Measurements from ENCODE around the gene ZNF385B.

ZNF385B gene

DNA sequence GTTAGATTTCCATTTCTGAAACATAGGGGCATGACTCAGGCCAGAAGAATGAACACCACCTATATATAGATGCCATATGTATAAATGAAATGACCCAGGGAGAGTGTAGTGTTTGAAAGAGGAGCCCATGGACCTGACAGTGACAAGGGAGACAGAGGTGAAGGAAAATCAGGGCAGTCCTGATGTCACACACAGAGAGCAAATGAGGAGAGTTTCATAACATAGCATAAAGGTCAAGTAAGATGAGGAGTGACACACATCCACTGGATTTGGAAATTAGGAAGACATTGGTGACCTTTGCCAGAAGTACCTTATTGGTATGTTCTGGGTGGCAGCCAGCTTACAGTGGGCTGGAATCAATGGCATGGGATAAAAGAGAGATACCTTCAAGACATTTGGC is 276.7 kb downstream of the ZNF385B start:
- Histone ChIP-seq H3K36me3 (replicated peaks; ENCODE audit: insufficient read depth, low read length) (no peaks in the 10 kb centered on the region), H3F3A (ENCODE audit: insufficient read depth, low read length) (peaks cover 8% of the 10 kb centered on the region; the same call in 1 of the 2 replicates), H3K9me2 (replicated peaks; ENCODE audit: insufficient read depth, low read length) (no peaks in the 10 kb centered on the region), H2AFZ (ENCODE audit: low read length) (no peak overlapping the region), H3K79me2 (ENCODE audit: low read length) (no peaks in the 10 kb centered on the region), H3K4me3 (ENCODE audit: low read length) (no peak overlapping the region), H4K20me1 (ENCODE audit: insufficient read depth, low read length) (no peaks in the 10 kb centered on the region), H3K27me3 (replicated peaks; ENCODE audit: insufficient read depth, low read length) (no peaks in the 10 kb centered on the region), H3K4me2 (ENCODE audit: low read depth, low read length) (no peak overlapping the region), H3K4me1 (ENCODE audit: low read length) (peaks cover 29% of the 10 kb centered on the region), H3K9me3 (replicated peaks; ENCODE audit: insufficient read depth, low read length) (no peaks in the 10 kb centered on the region), H3K9ac (ENCODE audit: low read length) (no peak overlapping the region), H3K27ac (ENCODE audit: low read length) (no peak overlapping the region)
- DNase-seq: no peak
- TF ChIP-seq EZH2 (optimal IDR thresholded peaks at IDR 0.05; ENCODE audit: low read depth, low read length) (no peak), EZH2phosphoT487 (IDR thresholded peaks at IDR 0.05; ENCODE audit: low read length) (no peak)
- TF ChIP-seq, protein P1, sequence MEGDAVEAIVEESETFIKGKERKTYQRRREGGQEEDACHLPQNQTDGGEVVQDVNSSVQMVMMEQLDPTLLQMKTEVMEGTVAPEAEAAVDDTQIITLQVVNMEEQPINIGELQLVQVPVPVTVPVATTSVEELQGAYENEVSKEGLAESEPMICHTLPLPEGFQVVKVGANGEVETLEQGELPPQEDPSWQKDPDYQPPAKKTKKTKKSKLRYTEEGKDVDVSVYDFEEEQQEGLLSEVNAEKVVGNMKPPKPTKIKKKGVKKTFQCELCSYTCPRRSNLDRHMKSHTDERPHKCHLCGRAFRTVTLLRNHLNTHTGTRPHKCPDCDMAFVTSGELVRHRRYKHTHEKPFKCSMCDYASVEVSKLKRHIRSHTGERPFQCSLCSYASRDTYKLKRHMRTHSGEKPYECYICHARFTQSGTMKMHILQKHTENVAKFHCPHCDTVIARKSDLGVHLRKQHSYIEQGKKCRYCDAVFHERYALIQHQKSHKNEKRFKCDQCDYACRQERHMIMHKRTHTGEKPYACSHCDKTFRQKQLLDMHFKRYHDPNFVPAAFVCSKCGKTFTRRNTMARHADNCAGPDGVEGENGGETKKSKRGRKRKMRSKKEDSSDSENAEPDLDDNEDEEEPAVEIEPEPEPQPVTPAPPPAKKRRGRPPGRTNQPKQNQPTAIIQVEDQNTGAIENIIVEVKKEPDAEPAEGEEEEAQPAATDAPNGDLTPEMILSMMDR (IDR thresholded peaks at IDR 0.05; ENCODE audit: low read length): no peak

DNA sequence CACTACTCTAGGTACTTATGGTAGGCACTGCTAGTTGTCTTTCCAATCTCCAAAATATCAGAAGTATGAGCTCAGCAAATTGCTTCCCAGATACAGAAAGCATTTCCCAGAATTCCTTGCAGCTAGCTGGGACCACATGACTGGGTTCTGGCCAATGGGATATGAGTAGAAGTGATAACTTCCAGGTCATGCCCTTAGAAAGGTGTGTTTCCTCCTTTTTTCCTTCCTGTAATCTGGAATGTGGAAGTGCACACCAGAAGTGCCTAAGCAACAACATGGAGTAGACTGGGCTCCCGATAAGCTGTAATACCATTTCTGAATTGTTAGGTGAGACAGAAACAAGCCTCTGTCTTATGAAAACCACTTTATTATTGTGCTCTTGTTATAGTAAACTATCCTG is 279.8 kb downstream of the ZNF385B start:
- no peak for DNase-seq
- Histone ChIP-seq H3K79me2 (ENCODE audit: low read length) (no peaks in the 10 kb centered on the region), H3K4me1 (ENCODE audit: low read length) (peaks cover 15% of the 10 kb centered on the region; the same call in 1 of the 2 replicates), H3K9ac (ENCODE audit: low read length) (no peak overlapping the region), H3K27ac (ENCODE audit: low read length) (no peak overlapping the region), H3K9me2 (replicated peaks; ENCODE audit: insufficient read depth, low read length) (no peaks in the 10 kb centered on the region), H2AFZ (ENCODE audit: low read length) (no peak overlapping the region), H4K20me1 (ENCODE audit: insufficient read depth, low read length) (no peaks in the 10 kb centered on the region), H3K36me3 (replicated peaks; ENCODE audit: insufficient read depth, low read length) (no peaks in the 10 kb centered on the region), H3F3A (ENCODE audit: insufficient read depth, low read length) (no peaks in the 10 kb centered on the region), H3K4me2 (ENCODE audit: low read depth, low read length) (no peak overlapping the region), H3K4me3 (ENCODE audit: low read length) (no peak overlapping the region), H3K27me3 (replicated peaks; ENCODE audit: insufficient read depth, low read length) (no peaks in the 10 kb centered on the region), H3K9me3 (replicated peaks; ENCODE audit: insufficient read depth, low read length) (no peaks in the 10 kb centered on the region)
- TF ChIP-seq, protein P1 (IDR thresholded peaks at IDR 0.05; ENCODE audit: low read length): no peak

DNA sequence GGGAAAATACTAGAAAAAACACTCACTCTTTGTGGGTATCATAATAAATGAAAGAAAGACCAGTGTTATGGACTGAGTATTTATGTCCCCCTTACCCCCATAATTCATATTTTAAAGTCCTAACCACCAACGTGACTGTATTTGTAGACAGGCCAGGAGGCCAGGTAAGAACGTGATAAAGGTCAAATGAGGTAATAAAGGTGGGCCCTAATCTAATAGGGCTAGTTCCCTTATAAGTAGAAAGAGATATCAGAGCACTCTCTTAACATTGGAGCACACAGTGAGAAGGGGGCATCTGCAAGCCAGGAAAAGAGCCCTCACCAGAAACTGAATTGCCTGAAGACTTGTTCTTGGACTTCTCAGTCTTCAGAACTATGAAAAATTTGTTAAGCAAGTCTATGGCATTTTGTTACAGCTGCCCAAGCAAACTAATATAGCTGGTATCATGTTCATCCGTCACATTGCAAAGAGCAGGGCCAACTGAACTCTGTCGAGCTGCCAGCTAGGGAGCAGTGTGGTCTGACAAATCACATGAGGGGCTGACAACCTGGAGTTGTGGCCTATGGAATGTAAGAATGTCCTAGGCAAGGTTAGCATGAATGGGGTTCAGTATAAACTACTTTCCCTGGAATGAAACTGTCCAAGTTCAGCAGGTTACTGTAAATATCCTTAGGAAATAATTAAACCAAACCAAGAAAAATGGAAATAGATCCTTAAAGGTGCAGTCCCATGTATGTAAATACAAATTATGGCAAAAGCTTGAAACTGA is 280.9 kb downstream of the ZNF385B start:
- H3K4me2 ChIP-seq (ENCODE audit: low read depth, low read length): no peak overlapping the region
- H3K4me1 ChIP-seq (ENCODE audit: low read length): peaks cover 14% of the 10 kb centered on the region; the same call in 1 of the 2 replicates
- DNase-seq: no peak
- H3K27ac ChIP-seq (ENCODE audit: low read length): no peak overlapping the region
- H3F3A ChIP-seq (ENCODE audit: insufficient read depth, low read length): no peaks in the 10 kb centered on the region
- no peaks in the 10 kb centered on the region for H3K79me2 ChIP-seq (ENCODE audit: low read length)
- no peak overlapping the region for H3K4me3 ChIP-seq (ENCODE audit: low read length)
- no peak overlapping the region for H3K9ac ChIP-seq (ENCODE audit: low read length)
- no peaks in the 10 kb centered on the region for H3K9me3 ChIP-seq (replicated peaks; ENCODE audit: insufficient read depth, low read length)
- H3K36me3 ChIP-seq (replicated peaks; ENCODE audit: insufficient read depth, low read length): no peaks in the 10 kb centered on the region
- no peak for TF ChIP-seq EZH2phosphoT487 (IDR thresholded peaks at IDR 0.05; ENCODE audit: low read length)
- TF ChIP-seq EZH2 (optimal IDR thresholded peaks at IDR 0.05; ENCODE audit: low read depth, low read length): no peak
- TF ChIP-seq, protein P1 (IDR thresholded peaks at IDR 0.05; ENCODE audit: low read length): no peak
- H3K9me2 ChIP-seq (replicated peaks; ENCODE audit: insufficient read depth, low read length): no peaks in the 10 kb centered on the region
- H4K20me1 ChIP-seq (ENCODE audit: insufficient read depth, low read length): no peaks in the 10 kb centered on the region
- no peak overlapping the region for H2AFZ ChIP-seq (ENCODE audit: low read length)
- H3K27me3 ChIP-seq (replicated peaks; ENCODE audit: insufficient read depth, low read length): no peaks in the 10 kb centered on the region

All from MM.1S (cell line).